ENCODE measurements around the gene TCEAL9.
"Not testable (repeated sequence)": the region's sequence is repeated elsewhere in the genome, so short reads cannot be mapped to it uniquely, and the experiment has no call there.

Gene TCEAL9

DNA sequence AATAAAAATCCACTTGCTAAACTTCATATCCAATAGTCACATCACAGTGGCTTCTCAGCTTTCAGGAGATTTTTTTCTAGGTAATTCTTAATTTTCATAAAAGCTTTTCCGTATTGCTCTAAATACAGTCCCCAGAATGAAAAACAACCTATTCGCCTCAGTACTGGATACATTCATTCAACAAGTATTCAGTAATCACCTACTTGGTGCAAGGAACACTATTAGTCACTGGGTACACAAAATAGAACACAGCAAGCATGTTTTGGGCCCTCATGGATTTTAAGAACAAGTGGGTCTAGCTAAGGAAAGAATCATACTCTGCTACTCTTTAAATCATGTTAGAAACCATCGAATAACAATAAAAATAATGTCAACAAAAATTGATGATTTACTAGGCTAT is 17.3 kb downstream of the TCEAL9 start:
- no peak for DNase-seq (ENCODE audit: low read depth, low spot score)

DNA sequence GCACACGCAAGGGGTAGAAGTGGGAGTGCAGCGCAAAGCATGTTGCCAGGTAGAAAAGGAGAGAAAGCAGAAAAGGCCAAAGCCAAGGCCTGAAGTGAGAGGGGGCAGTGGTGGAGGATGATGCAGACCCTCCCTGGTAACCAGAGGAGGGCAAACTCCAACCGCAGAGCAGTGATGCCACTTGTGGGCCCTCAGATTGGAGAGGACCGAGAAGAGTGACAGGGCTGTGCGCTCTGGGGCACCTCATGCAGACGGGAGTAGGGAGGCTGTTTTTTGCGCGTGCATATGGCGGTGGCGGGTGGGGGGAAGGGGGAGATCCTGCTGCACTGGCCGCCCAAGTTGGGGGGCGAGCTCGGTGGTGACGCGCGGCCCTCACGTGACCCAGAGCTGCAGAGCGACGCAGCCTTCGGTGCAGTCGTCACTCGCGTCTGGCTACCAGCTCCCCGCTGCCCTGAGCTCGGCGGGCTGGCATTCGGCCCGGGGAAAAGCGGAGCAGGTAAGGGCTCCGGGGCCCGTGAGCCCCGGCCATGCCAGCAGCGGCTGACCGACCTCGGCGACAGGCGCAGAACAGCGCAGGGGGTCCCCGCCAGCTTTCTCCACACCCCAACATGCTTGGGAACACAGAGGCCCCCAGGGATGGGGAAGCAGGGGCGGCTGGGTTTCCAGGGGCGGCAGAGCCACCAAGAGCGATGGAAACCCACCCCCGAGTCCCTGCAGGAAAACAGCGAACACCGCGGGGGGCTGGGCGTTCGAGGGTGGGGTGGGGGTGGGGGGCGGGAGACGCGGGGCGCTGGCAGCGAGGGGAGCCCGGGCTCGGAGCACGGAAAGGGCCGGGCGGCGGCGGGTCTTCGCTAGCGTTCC is 20.0 kb downstream of the TCEAL9 start, which contains the start of gene BEX3:
BEX3 (plus strand) TSS at position 421 of the 861 bp plus-strand sequence. CDS start 984 bp downstream, outside the sequence.
- peak; percentile 50 for DNase-seq (ENCODE audit: low read depth, low spot score)

- no peak for DNase-seq (ENCODE audit: low read depth, low spot score)
Observed at GRCh38 chrX:103376979-103377324, 20.6 kb downstream of the TCEAL9 start.

- DNase-seq (ENCODE audit: low read depth, low spot score), result no peak
Observed at GRCh38 chrX:103378990-103379389, 22.7 kb downstream of the TCEAL9 start.

DNA sequence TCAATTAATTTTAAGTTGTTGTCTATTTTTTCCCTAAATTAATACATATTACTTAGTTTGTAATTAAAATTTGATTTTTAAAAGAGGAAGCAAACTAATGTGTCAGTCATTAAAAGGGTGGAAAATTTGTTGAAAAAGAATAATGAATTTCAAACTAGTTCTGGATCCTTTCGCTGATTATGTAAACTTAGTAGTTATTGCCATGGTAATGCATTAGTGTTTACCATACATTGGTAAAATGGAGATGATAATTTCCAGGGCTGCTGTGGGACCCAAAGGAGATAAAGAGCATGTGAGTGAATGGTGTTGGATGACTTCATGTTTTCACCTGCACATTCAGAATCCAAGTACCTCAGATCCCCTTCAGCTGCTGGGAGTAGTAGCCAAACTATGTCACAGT is 26.6 kb downstream of the TCEAL9 start:
- DNase-seq (ENCODE audit: low read depth, low spot score), result no peak

DNA sequence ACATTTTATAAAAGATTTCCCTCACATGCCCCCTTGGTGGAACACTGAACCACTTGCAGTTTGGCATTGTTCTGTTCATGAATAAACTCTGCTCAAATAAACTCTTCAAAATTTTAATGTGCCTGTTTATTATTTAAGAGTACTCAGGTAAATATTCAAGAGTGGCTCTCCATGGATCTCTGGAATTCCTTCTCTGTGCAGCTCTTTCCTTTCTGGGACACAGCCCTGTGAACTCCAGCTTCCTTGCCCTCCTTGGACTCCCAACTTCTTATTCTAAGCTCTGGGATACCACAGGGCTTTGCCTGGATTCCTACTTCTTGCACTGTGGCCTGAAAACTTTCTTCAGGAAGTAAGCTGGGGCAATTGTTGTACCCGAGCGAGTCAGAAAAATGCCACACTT is 28.4 kb downstream of the TCEAL9 start:
- no peak for DNase-seq (ENCODE audit: low read depth, low spot score)

DNA sequence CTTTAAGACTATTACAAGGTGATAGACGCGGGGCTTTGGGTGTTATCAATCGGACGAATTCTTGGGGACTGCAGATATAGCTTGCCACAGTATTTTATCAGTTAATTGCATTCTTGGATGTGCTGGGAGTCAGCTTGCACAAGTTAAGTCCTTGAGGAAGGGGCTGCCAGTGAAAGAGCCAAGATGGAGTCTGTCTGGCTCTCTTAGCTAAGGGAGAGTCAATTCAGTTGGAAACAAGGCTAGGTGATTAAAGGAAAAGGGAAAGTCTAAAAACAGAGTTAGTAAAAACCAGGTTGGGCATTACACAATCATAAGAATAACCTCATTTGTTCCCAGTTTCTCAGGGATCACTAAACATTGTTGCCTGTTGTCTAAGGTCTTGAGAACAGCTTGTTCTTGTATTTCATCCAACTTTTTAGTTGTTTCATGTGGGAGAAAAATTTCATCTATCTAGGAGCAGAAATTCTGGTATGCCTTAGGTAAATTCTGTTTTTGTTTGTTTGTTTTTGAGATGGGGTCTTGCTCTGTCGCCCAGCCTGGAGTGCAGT is 29.1 kb downstream of the TCEAL9 start:
- DNase-seq (ENCODE audit: low read depth, low spot score), result not testable (repeated sequence)

- DNase-seq (ENCODE audit: low read depth, low spot score), result no peak
Observed at GRCh38 chrX:103386332-103386731, 30.0 kb downstream of the TCEAL9 start.

- no peak for DNase-seq (ENCODE audit: low read depth, low spot score)
Observed at GRCh38 chrX:103393487-103393886, 37.2 kb downstream of the TCEAL9 start.

DNA sequence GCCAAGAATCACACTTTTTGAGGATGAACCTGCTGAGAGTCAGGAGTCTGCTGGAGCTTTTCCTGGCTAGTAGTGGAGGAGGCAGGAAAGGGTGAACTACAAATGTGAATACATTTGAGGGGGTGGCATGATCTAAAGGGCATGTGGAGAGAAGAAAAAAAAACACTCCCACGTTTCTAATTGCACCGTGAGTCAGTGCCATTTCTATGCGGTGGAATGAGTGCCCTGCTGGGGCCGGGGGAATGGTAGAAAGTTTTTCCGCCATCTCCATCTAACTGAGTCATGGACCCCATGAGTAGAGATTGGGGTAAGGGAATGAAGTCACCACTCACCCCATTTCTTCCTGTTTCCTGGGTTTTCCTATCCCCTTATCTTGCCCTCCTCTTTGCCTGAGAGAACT is 39.9 kb downstream of the TCEAL9 start:
- DNase-seq (ENCODE audit: low read depth, low spot score), result no peak

DNA sequence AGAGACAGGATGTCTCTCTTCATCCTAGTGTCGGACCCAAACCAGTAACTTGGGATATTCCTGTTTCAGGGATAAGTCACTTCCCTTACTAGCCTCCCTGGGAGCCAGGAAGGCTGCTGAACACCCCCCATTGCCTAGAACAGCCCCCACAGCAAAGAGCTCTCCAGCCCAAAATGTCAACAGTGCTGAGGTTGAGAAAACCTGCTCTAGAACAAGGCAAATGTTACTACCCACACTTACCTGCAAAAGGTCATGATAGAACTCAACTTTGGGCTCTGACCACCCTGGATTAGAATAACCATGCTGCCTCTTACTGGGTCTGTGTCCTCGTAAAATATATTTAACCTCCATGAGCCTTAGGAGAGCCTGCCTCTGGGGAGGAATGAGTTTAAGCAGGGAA is 40.4 kb downstream of the TCEAL9 start:
- no peak for DNase-seq (ENCODE audit: low read depth, low spot score)

DNA sequence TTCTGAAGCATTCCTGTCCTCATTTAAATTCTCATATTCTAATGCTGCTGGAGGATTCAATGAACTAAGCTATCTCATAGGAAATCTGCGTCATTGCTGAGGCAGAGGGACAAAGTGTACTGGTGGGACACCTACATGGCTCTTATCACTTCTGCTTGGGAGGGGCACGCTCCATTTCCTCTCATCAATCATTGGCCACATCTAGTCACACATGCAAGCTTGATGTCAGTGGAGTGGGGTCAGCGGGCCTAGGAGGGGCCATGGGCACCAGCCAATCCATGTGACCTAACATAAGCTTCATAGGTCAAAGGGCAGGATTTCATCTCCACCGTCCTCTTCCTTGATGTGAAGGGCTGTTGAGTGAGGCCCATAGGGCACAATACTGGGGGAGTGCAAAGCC is 41.4 kb downstream of the TCEAL9 start:
- no peak for DNase-seq (ENCODE audit: low read depth, low spot score)

DNA sequence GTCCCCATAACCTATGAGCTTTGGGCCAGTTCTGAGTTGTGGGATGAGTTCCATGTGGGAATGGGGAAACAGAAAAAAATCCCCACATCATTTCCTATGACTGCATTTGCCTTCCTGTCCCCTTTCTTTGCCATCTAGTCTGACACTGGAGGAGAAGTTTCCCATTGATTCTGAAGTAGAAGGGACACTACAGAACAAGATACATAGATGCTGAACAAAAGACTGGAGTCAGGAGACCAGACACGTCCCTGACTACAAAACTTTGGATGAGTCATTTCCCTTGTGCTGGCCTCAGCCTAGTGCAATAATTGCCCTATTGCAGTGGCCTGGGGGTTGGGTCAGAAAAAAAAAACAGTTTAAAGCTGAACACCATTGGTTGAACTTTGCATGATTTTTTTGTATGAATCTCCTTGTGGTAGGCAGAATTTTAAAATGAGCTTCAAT is 42.1 kb downstream of the TCEAL9 start:
- no peak for DNase-seq (ENCODE audit: low read depth, low spot score)

GRCh38 chrX:103399744-103400143 is 43.4 kb downstream of the TCEAL9 start:
- DNase-seq (ENCODE audit: low read depth, low spot score), result no peak

- DNase-seq (ENCODE audit: low read depth, low spot score), result no peak
Observed at GRCh38 chrX:103400931-103401330, 44.6 kb downstream of the TCEAL9 start.

DNA sequence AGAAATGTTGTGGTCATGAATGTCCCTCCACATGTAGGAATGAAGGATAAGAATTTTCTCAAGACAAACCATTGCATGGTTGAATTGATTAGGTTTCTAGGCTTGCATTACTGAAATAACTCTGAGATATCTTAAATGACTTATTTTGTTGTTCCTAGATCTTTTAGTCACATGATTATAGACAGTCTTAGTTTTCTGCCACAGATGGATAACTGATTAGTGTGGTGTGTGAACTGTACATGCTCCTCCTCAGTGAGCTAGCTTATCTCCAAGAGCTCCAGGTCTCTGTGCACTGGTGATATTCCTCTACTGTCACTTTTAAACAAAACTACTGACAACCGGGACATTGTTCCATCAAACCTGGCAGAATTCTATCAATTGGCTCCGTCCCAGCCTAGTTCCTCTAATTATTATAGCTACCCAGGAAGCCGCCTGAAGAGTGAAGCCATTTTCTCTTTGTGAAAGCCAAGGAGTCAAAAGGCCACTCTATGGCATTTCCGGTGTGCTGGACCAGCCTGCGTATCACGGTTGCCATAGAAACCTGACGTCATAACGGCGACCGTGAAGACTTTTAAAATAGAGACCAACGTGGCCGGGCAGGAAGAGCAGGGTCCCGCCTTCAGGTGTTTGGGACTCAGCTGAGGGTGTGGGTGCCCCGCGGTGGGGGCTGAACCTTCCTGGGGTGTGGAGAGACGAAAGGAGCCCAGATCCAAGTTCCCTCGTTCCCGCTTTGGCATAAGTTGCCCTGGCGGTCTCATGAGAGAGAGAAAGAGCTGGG is 48.1 kb downstream of the TCEAL9 start:
- peak; percentile 75 for DNase-seq (ENCODE audit: low read depth, low spot score)

- no peak for DNase-seq (ENCODE audit: low read depth, low spot score)
Observed at GRCh38 chrX:103405009-103405333, 48.7 kb downstream of the TCEAL9 start.

- DNase-seq (ENCODE audit: low read depth, low spot score), result no peak
Observed at GRCh38 chrX:103406256-103406655, 50.0 kb downstream of the TCEAL9 start.

DNA sequence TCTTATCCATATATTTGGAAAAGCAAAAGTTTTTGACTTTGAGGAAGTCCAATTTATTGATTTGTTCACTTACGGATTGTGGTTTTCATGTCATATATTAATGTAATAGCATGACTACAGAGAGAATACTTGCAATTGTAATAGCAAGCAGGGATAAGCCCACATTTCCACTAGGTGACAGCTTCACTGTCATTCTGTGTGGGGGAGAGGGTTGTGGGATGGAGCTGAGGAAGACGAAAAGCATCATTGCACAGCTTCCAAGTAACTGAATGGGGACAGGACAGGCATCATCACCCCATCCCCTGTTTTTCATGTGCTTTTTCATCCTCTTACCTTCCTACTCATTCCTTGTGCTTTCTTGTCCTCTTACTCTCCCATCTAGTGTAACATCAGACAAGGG is 51.5 kb downstream of the TCEAL9 start:
- no peak for DNase-seq (ENCODE audit: low read depth, low spot score)

Measured in iPS DF 19.7 (cell line).